DOHH2 (cell line): ENCODE results near the gene DAGLA.

ENCODE experiments used
- H3F3A ChIP-seq: fragments of 200-600 bp; sonication (generic), shearing (Covaris generic); 2 replicates; pipeline ENCODE4 v1.6.0; 2016; ENCODE audit warnings: antibody characterized with exemption, mild to moderate bottlenecking; ENCODE audit not compliant: control insufficient read depth, insufficient read depth
- H3K27ac ChIP-seq: fragments of 200-600 bp; sonication (generic); 2 replicates; pipeline ENCODE4 v1.5.1; 2014; ENCODE audit warnings: low read depth, mild to moderate bottlenecking, low read length, moderate library complexity
- H3K27me3 ChIP-seq: fragments of 200-600 bp; sonication (generic); 2 replicates; pipeline ENCODE4 v1.6.1; 2014; ENCODE audit warnings: mild to moderate bottlenecking, low read length, mixed read lengths; ENCODE audit not compliant: control insufficient read depth
- H3K36me3 ChIP-seq: fragments of 200-600 bp; sonication (generic); 2 replicates; pipeline ENCODE4 v1.6.1; 2014; ENCODE audit warnings: mild to moderate bottlenecking, low read length, moderate library complexity, mixed read lengths; ENCODE audit not compliant: control insufficient read depth
- H3K4me1 ChIP-seq: fragments of 200-600 bp; sonication (generic); 2 replicates; pipeline ENCODE4 v1.6.1; 2014; ENCODE audit warnings: mild to moderate bottlenecking, low read length, mixed read lengths; ENCODE audit not compliant: control insufficient read depth
- H3K4me2 ChIP-seq: fragments of 200-600 bp; sonication (generic); 2 replicates; pipeline ENCODE4 v1.6.0; 2014; ENCODE audit warnings: mild to moderate bottlenecking, low read length, moderate library complexity
- H3K4me3 ChIP-seq: fragments of 200-600 bp; sonication (generic); 2 replicates; pipeline ENCODE4 v1.5.1; 2014; ENCODE audit warnings: mild to moderate bottlenecking, low read length, mixed read lengths
- H3K79me2 ChIP-seq: fragments of 200-600 bp; sonication (generic); 2 replicates; pipeline ENCODE4 v1.6.1; 2014; ENCODE audit warnings: mild to moderate bottlenecking, low read length, mixed read lengths; ENCODE audit not compliant: control insufficient read depth
- H3K9me2 ChIP-seq: fragments of 200-600 bp; sonication (generic); replicated peaks from 2 replicates; pipeline ENCODE4 v1.6.1; 2014; ENCODE audit warnings: mild to moderate bottlenecking, low read length, mixed read lengths; ENCODE audit not compliant: control insufficient read depth
- H3K9me3 ChIP-seq: fragments of 200-600 bp; sonication (generic); 2 replicates; pipeline ENCODE4 v1.6.1; 2014; ENCODE audit warnings: antibody characterized with exemption, low read length, mixed read lengths; ENCODE audit not compliant: control insufficient read depth, insufficient read depth
- H4K20me1 ChIP-seq: fragments of 200-600 bp; sonication (generic); 2 replicates; pipeline ENCODE4 v1.6.0; 2014; ENCODE audit warnings: low read depth, mild to moderate bottlenecking, antibody characterized with exemption, low read length, moderate library complexity; ENCODE audit not compliant: control insufficient read depth, insufficient read depth
- CTCF ChIP-seq: fragments of 200-600 bp; sonication (generic); IDR thresholded peaks from one replicate; pipeline ENCODE4 v1.5.1; 2014; ENCODE audit warnings: antibody characterized with exemption, mild to moderate bottlenecking, low read depth, low read length; ENCODE audit not compliant: poor library complexity, severe bottlenecking
- EZH2phosphoT487 ChIP-seq: fragments of 200-600 bp; sonication (generic); IDR thresholded peaks from 2 replicates; pipeline ENCODE4 v1.6.1; 2017; ENCODE audit warnings: borderline replicate concordance, mild to moderate bottlenecking, antibody characterized with exemption, low read length, moderate library complexity, mixed read lengths

DAGLA gene

DNA sequence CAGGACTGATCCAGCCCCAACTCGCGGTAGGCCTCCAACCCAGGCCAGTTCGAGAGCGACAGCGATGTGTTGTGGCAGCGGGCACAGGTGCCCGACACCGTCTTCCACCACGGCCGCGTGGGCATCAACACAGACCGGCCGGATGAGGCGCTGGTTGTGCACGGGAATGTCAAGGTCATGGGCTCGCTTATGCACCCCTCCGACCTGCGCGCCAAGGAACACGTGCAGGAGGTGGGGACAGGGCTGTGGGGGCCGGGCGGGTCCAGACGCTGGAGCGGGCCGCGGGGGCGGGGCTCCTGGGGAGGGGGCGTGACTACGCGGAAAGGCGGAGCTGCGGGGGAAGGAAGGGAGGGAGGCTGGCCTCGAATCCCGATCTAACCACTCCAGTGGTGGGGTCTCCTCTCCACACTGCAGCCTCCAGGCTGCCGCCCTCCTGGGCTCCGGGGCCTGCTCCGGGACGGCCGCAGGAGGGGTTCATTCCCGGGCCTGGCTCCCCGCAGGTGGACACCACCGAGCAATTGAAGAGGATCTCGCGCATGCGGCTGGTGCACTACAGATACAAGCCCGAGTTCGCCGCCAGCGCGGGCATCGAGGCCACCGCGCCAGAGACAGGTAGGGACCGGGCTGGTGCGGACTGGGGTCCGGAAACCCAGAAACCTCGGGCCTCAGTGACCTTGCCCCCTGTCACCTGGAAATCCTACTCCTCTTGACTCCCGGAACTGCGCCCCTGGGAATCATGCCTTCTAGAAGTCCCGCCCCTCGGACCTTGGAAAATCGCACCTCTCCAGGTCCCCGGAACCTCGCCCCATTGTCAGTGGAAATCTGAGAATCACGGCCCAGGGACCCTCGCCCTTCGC, 97.3 kb downstream of the DAGLA start:
- TF ChIP-seq EZH2phosphoT487, result no peak
- no peak for TF ChIP-seq CTCF
- Histone ChIP-seq H4K20me1 (no peaks in the 10 kb centered on the region), H3K9me3 (no peaks in the 10 kb centered on the region), H3K79me2 (no peaks in the 10 kb centered on the region), H3K27ac (no peak overlapping the region), H3K27me3 (peaks cover 11% of the 10 kb centered on the region), H3K36me3 (no peaks in the 10 kb centered on the region), H3K4me3 (peak overlapping the region; percentile 51), H3F3A (no peaks in the 10 kb centered on the region), H3K4me1 (peaks cover 17% of the 10 kb centered on the region), H3K4me2 (peak overlapping the region; percentile 70), H3K9me2 (no peaks in the 10 kb centered on the region)

DNA sequence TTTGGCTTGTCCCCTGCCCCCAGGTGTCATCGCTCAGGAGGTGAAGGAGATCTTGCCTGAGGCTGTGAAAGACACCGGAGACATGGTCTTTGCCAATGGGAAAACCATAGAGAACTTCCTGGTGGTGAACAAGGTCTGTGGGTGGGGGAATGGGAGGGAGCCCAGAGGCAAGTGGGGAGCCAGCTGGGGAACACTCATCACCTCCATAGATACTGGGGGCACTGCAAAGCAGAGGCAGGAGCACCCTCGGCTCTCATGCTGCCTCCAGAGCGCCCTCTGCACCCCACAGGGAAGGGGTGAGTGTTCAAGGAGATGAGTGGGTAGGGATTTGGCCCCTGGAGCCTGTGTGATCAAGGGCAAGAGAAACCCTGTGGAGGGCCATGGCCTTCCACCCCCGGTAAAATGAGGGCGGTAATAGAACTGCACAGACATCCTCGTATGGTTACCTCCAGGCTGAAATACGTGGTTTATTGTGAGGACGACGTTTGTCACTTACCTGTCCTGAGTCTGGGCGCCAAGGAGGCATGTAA, 98.2 kb downstream of the DAGLA start:
- Histone ChIP-seq H3K4me2 (no peak overlapping the region), H3K27ac (no peak overlapping the region), H3K36me3 (no peaks in the 10 kb centered on the region), H3K9me2 (no peaks in the 10 kb centered on the region), H3K27me3 (peaks cover 11% of the 10 kb centered on the region), H4K20me1 (no peaks in the 10 kb centered on the region), H3F3A (no peaks in the 10 kb centered on the region), H3K4me3 (no peak overlapping the region), H3K4me1 (peaks cover 13% of the 10 kb centered on the region), H3K79me2 (no peaks in the 10 kb centered on the region), H3K9me3 (no peaks in the 10 kb centered on the region)
- TF ChIP-seq EZH2phosphoT487, result no peak
- TF ChIP-seq CTCF, result no peak

- no peak for TF ChIP-seq CTCF
- TF ChIP-seq EZH2phosphoT487, result no peak
- peaks cover 11% of the 10 kb centered on the region for H3K27me3 ChIP-seq
- no peak overlapping the region for H3K27ac ChIP-seq
- H3K9me3 ChIP-seq, result no peaks in the 10 kb centered on the region
- no peaks in the 10 kb centered on the region for H3K79me2 ChIP-seq
- no peaks in the 10 kb centered on the region for H3K36me3 ChIP-seq
- H3K9me2 ChIP-seq, result no peaks in the 10 kb centered on the region
- no peaks in the 10 kb centered on the region for H4K20me1 ChIP-seq
- peaks cover 13% of the 10 kb centered on the region for H3K4me1 ChIP-seq
- no peaks in the 10 kb centered on the region for H3F3A ChIP-seq
- no peak overlapping the region for H3K4me3 ChIP-seq
- no peak overlapping the region for H3K4me2 ChIP-seq
Measured at GRCh38 chr11:61778920-61779650, 98.9 kb downstream of the DAGLA start.
